Stimulated activated naive CD4-positive, alpha-beta T cell treated with Interleukin-2 at 50 U/mL for 16 hours (primary cell): ENCODE data around the gene TMEM138.

Source experiments
- DNase-seq: peaks from one replicate; lab custom pipeline; 2025; lab: John Stamatoyannopoulos, UW

The TMEM138 gene

GRCh38 chr11:61406067-61406466 lies 43.9 kb downstream of the TMEM138 start:
- no peak for DNase-seq

- DNase-seq: no peak
Observed at GRCh38 chr11:61406991-61407728, 45.0 kb downstream of the TMEM138 start.

GRCh38 chr11:61411589-61411988 lies 49.4 kb downstream of the TMEM138 start:
- DNase-seq: no peak

- no peak for DNase-seq
Observed at GRCh38 chr11:61413496-61413895, 51.3 kb downstream of the TMEM138 start.

GRCh38 chr11:61414547-61414946 lies 52.4 kb downstream of the TMEM138 start:
- DNase-seq: no peak

- DNase-seq: no peak
Observed at GRCh38 chr11:61415381-61415780, 53.2 kb downstream of the TMEM138 start.

GRCh38 chr11:61416941-61417340 lies 54.8 kb downstream of the TMEM138 start:
- no peak for DNase-seq

- no peak for DNase-seq
Observed at GRCh38 chr11:61417670-61418069, 55.5 kb downstream of the TMEM138 start.

- DNase-seq: no peak
Observed at GRCh38 chr11:61418136-61418535, 56.0 kb downstream of the TMEM138 start.
